ENCODE measurements around the gene YBEY. TPM values are rescaled to one million over a fixed set of nuclear protein-coding genes. Genes with fewer than 3 reads are reported as not detected.
A peak's percentile ranks its signal among the peaks of the same experiment; 100 is the strongest.

Gene YBEY
- total and polyA plus RNA-seq, 2 of the 13 experiments (the other 11 are each of a cell fraction or from before 2014, with no cell fraction given) = 6.5 to 8.9 TPM

DNA sequence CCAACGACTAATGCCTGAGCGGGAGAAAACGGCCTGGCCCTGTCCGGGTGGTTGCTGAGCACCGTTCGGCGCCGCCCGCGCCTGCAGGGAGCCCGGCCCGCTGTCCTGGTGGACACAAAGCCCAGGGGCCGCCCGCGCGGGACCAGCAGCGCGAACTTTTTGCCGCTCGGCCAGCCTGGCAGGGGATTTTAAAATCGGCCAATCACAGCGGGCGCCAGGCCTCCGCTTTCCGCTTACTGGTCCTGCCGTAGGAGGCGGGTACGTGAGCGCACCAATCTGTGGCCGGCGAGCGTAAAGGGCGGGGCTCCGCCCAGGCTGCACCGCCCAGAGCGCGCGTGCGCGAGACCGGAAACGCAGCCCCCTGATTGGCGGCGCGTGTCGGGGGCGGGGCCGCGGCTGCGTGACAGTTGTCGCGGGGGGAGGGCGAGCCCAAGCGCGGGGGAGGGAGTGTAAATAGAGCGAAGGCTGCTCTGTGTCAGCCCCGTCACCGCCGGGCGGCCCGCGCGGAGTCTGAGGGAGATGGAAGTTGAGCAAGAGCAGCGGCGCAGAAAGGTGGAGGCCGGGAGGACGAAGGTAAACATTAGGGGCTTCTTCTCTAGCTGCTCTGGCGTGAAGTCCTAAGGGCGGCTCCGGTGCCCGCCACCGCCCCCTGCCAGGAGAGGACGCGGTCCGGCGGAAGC lies 37.7 kb downstream of the YBEY start, which contains the start of the genes C21orf58 and PCNT (continued):
- TF ChIP-seq, protein P1, sequence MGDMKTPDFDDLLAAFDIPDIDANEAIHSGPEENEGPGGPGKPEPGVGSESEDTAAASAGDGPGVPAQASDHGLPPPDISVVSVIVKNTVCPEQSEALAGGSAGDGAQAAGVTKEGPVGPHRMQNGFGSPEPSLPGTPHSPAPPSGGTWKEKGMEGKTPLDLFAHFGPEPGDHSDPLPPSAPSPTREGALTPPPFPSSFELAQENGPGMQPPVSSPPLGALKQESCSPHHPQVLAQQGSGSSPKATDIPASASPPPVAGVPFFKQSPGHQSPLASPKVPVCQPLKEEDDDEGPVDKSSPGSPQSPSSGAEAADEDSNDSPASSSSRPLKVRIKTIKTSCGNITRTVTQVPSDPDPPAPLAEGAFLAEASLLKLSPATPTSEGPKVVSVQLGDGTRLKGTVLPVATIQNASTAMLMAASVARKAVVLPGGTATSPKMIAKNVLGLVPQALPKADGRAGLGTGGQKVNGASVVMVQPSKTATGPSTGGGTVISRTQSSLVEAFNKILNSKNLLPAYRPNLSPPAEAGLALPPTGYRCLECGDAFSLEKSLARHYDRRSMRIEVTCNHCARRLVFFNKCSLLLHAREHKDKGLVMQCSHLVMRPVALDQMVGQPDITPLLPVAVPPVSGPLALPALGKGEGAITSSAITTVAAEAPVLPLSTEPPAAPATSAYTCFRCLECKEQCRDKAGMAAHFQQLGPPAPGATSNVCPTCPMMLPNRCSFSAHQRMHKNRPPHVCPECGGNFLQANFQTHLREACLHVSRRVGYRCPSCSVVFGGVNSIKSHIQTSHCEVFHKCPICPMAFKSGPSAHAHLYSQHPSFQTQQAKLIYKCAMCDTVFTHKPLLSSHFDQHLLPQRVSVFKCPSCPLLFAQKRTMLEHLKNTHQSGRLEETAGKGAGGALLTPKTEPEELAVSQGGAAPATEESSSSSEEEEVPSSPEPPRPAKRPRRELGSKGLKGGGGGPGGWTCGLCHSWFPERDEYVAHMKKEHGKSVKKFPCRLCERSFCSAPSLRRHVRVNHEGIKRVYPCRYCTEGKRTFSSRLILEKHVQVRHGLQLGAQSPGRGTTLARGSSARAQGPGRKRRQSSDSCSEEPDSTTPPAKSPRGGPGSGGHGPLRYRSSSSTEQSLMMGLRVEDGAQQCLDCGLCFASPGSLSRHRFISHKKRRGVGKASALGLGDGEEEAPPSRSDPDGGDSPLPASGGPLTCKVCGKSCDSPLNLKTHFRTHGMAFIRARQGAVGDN (CRISPR knock-in tag; IDR thresholded peaks at IDR 0.05) = peak; percentile 72
- TF ChIP-seq, protein P2, sequence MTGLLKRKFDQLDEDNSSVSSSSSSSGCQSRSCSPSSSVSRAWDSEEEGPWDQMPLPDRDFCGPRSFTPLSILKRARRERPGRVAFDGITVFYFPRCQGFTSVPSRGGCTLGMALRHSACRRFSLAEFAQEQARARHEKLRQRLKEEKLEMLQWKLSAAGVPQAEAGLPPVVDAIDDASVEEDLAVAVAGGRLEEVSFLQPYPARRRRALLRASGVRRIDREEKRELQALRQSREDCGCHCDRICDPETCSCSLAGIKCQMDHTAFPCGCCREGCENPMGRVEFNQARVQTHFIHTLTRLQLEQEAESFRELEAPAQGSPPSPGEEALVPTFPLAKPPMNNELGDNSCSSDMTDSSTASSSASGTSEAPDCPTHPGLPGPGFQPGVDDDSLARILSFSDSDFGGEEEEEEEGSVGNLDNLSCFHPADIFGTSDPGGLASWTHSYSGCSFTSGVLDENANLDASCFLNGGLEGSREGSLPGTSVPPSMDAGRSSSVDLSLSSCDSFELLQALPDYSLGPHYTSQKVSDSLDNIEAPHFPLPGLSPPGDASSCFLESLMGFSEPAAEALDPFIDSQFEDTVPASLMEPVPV (CRISPR knock-in tag; IDR thresholded peaks at IDR 0.05) = peak; percentile 99
- TF ChIP-seq ZNF672 (CRISPR knock-in tag; IDR thresholded peaks at IDR 0.05) = no peak
- TF ChIP-seq, protein P3, sequence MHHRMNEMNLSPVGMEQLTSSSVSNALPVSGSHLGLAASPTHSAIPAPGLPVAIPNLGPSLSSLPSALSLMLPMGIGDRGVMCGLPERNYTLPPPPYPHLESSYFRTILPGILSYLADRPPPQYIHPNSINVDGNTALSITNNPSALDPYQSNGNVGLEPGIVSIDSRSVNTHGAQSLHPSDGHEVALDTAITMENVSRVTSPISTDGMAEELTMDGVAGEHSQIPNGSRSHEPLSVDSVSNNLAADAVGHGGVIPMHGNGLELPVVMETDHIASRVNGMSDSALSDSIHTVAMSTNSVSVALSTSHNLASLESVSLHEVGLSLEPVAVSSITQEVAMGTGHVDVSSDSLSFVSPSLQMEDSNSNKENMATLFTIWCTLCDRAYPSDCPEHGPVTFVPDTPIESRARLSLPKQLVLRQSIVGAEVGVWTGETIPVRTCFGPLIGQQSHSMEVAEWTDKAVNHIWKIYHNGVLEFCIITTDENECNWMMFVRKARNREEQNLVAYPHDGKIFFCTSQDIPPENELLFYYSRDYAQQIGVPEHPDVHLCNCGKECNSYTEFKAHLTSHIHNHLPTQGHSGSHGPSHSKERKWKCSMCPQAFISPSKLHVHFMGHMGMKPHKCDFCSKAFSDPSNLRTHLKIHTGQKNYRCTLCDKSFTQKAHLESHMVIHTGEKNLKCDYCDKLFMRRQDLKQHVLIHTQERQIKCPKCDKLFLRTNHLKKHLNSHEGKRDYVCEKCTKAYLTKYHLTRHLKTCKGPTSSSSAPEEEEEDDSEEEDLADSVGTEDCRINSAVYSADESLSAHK (CRISPR knock-in tag; IDR thresholded peaks at IDR 0.05; ENCODE audit: borderline replicate concordance) = no peak
- TF ChIP-seq CBFB (CRISPR knock-in tag; IDR thresholded peaks at IDR 0.05) = no peak
- TF ChIP-seq, protein P4, sequence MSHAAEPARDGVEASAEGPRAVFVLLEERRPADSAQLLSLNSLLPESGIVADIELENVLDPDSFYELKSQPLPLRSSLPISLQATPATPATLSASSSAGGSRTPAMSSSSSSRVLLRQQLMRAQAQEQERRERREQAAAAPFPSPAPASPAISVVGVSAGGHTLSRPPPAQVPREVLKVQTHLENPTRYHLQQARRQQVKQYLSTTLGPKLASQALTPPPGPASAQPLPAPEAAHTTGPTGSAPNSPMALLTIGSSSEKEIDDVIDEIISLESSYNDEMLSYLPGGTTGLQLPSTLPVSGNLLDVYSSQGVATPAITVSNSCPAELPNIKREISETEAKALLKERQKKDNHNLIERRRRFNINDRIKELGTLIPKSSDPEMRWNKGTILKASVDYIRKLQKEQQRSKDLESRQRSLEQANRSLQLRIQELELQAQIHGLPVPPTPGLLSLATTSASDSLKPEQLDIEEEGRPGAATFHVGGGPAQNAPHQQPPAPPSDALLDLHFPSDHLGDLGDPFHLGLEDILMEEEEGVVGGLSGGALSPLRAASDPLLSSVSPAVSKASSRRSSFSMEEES (CRISPR knock-in tag; IDR thresholded peaks at IDR 0.05) = no peak
- TF ChIP-seq SAFB2 (CRISPR knock-in tag; IDR thresholded peaks at IDR 0.05; ENCODE audit: borderline replicate concordance, low read depth) = no peak; the same call in 1 of the 2 replicates
- no peak for TF ChIP-seq ZNF703 (CRISPR knock-in tag; IDR thresholded peaks at IDR 0.05; ENCODE audit: borderline replicate concordance)
- no peak for TF ChIP-seq HNF4A (CRISPR knock-in tag; IDR thresholded peaks at IDR 0.05)
- TF ChIP-seq TEAD2 (CRISPR knock-in tag; IDR thresholded peaks at IDR 0.05) = no peak
- TF ChIP-seq, protein P5, sequence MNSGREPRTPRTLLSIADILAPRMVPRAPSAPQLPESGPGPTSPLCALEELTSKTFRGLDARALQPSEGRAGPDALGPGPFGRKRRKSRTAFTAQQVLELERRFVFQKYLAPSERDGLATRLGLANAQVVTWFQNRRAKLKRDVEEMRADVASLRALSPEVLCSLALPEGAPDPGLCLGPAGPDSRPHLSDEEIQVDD (CRISPR knock-in tag; IDR thresholded peaks at IDR 0.05; ENCODE audit: borderline replicate concordance) = no peak
- peak; percentile 83; the same call in 1 of the 2 replicates for TF ChIP-seq PRMT3 (CRISPR knock-in tag; IDR thresholded peaks at IDR 0.05; ENCODE audit: borderline replicate concordance, low read depth)
- no peak for TF ChIP-seq ZNF792 (CRISPR knock-in tag; IDR thresholded peaks at IDR 0.05)
- no peak for TF ChIP-seq ZNF460 (CRISPR knock-in tag; IDR thresholded peaks at IDR 0.05; ENCODE audit: borderline replicate concordance)
- peak; percentile 13; the same call in 1 of the 2 replicates for TF ChIP-seq ZBTB38 (CRISPR knock-in tag; IDR thresholded peaks at IDR 0.05)
- TF ChIP-seq, protein P6, sequence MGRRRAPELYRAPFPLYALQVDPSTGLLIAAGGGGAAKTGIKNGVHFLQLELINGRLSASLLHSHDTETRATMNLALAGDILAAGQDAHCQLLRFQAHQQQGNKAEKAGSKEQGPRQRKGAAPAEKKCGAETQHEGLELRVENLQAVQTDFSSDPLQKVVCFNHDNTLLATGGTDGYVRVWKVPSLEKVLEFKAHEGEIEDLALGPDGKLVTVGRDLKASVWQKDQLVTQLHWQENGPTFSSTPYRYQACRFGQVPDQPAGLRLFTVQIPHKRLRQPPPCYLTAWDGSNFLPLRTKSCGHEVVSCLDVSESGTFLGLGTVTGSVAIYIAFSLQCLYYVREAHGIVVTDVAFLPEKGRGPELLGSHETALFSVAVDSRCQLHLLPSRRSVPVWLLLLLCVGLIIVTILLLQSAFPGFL (CRISPR knock-in tag; IDR thresholded peaks at IDR 0.05) = no peak
